ENCODE results near the gene FUS.
A peak's percentile ranks its signal among the peaks of the same experiment; 100 is the strongest.

Gene FUS

GRCh38 chr16:31177136-31177535 lies 2.8 kb upstream of the FUS start:
- CTCF ChIA-PET = interaction anchor here (0.9 kb wide), 1 partner anchor 34 kb away, joined by 4 read pairs; no protein-coding TSS in a partner anchor
- no peak overlapping the region for H3K4me3 ChIP-seq (ENCODE audit: low read depth, low read length)

GRCh38 chr16:31179219-31179746 lies 656 bp upstream of the FUS start:
- Histone ChIP-seq H3K4me3 (ENCODE audit: low read depth, low read length) (peak overlapping the region; percentile 72), H3K9me3 (ENCODE audit: control insufficient read depth, insufficient read depth, low read depth, low read length) (no peaks in the 10 kb centered on the region), H3K27ac (ENCODE audit: extremely low read depth, low read depth, low read length) (peak overlapping the region; percentile 91; the same call in 1 of the 2 replicates), H3K36me3 (ENCODE audit: control insufficient read depth in 2 of 2, insufficient read depth in 1 of 2, low read length in 2 of 2) (peaks cover 14 to 35% of the 10 kb centered on the region in 2 experiments; a peak in 2 of 3 replicates), H3K4me1 (ENCODE audit: control insufficient read depth, insufficient read depth, low read length) (no peaks in the 10 kb centered on the region)
- POLR2A ChIA-PET = interaction anchor here (0.5 to 4.8 kb wide), 37 partner anchors 8 to 694 kb away, joined by 3 to 107 read pairs (median 6); partner anchors contain the start of genes ARMC5, HSD3B7, KAT8 and PYCARD
- CTCF ChIA-PET = interaction anchor here (0.6 kb wide), 2 partner anchors 37 to 795 kb away, joined by 3 read pairs; no protein-coding TSS in a partner anchor
- TF ChIP-seq ZNF433 (tag by site-specific recombination; IDR thresholded peaks at IDR 0.05; ENCODE audit: low read depth) = no peak
- peak; percentile 66 for TF ChIP-seq ZNF335 (tag by site-specific recombination; conservative IDR thresholded peaks at IDR 0.05)
- no peak for TF ChIP-seq AEBP2 (tag by site-specific recombination; IDR thresholded peaks at IDR 0.05; ENCODE audit: borderline replicate concordance)
- TF ChIP-seq ZNF121 (tag by site-specific recombination; IDR thresholded peaks at IDR 0.05) = peak; percentile 17; the same call in 1 of the 2 replicates
- TF ChIP-seq ZBTB10 (tag by site-specific recombination; IDR thresholded peaks at IDR 0.05) = 0 out of 2 replicates have a peak, but pooled peaks have one; percentile 42
- TF ChIP-seq ZNF692 (tag by site-specific recombination; IDR thresholded peaks at IDR 0.05) = peak; percentile 93; the same call in 1 of the 2 replicates
- TF ChIP-seq ZFP69B (tag by site-specific recombination; IDR thresholded peaks at IDR 0.05) = 0 out of 2 replicates have a peak, but pooled peaks have one; percentile 93
- 0 out of 2 replicates have a peak, but pooled peaks have one; percentile 74 for TF ChIP-seq IKZF3 (tag by site-specific recombination; IDR thresholded peaks at IDR 0.05)
- peak; percentile 39; the same call in 1 of the 2 replicates for TF ChIP-seq ZBTB48 (tag by site-specific recombination; IDR thresholded peaks at IDR 0.05)
- no peak for TF ChIP-seq ZNF792 (tag by site-specific recombination; IDR thresholded peaks at IDR 0.05)
- TF ChIP-seq ZNF184 (tag by site-specific recombination; IDR thresholded peaks at IDR 0.05) = no peak
- no peak for TF ChIP-seq ZNF560 (tag by site-specific recombination; IDR thresholded peaks at IDR 0.05; ENCODE audit: borderline replicate concordance)
- peak; percentile 83; the same call in 1 of the 2 replicates for TF ChIP-seq ZNF768 (tag by site-specific recombination; IDR thresholded peaks at IDR 0.05)
- TF ChIP-seq ZNF341 (tag by site-specific recombination; IDR thresholded peaks at IDR 0.05; ENCODE audit: low read depth) = peak; percentile 79
- TF ChIP-seq ZNF791 (tag by site-specific recombination; IDR thresholded peaks at IDR 0.05) = no peak
- TF ChIP-seq ZNF776 (tag by site-specific recombination; IDR thresholded peaks at IDR 0.05; ENCODE audit: borderline replicate concordance) = no peak
- TF ChIP-seq PRDM1 (tag by site-specific recombination; IDR thresholded peaks at IDR 0.05) = 0 out of 2 replicates have a peak, but pooled peaks have one; percentile 30
- peak; percentile 12; the same call in 1 of the 2 replicates for TF ChIP-seq ZIC2 (tag by site-specific recombination; IDR thresholded peaks at IDR 0.05)
- TF ChIP-seq ZNF600 (tag by site-specific recombination; IDR thresholded peaks at IDR 0.05) = 0 out of 2 replicates have a peak, but pooled peaks have one; percentile 28
- peak; percentile 46; the same call in 1 of the 2 replicates for TF ChIP-seq ZSCAN5A (tag by site-specific recombination; IDR thresholded peaks at IDR 0.05)
- peak; percentile 97 for TF ChIP-seq ZBTB20 (tag by site-specific recombination; IDR thresholded peaks at IDR 0.05)

More at GRCh38 chr16:31177136-31177535, 2.8 kb upstream of the FUS start:
- peaks cover 0 to 14% of the 10 kb centered on the region in 2 experiments; a peak in 1 of 3 replicates for H3K36me3 ChIP-seq (ENCODE audit: control insufficient read depth in 2 of 2, insufficient read depth in 1 of 2, low read length in 2 of 2)
- no peaks in the 10 kb centered on the region for H3K4me1 ChIP-seq (ENCODE audit: control insufficient read depth, insufficient read depth, low read length)
- POLR2A ChIA-PET = interaction anchor here (0.6 to 4.8 kb wide), 3 partner anchors 11 to 274 kb away, joined by 3 to 107 read pairs (median 5); no protein-coding TSS in a partner anchor
- H3K27ac ChIP-seq (ENCODE audit: extremely low read depth, low read depth, low read length) = no peak overlapping the region
- no peaks in the 10 kb centered on the region for H3K9me3 ChIP-seq (ENCODE audit: control insufficient read depth, insufficient read depth, low read depth, low read length)
- TF ChIP-seq ZNF335 (tag by site-specific recombination; conservative IDR thresholded peaks at IDR 0.05) = no peak
- peak; percentile 35; the same call in 1 of the 2 replicates for TF ChIP-seq ZBTB20 (tag by site-specific recombination; IDR thresholded peaks at IDR 0.05)
- peak; percentile 50; the same call in 1 of the 2 replicates for TF ChIP-seq EGR2 (tag by site-specific recombination; IDR thresholded peaks at IDR 0.05; ENCODE audit: low read depth)
- peak; percentile 35 for TF ChIP-seq ZNF600 (tag by site-specific recombination; IDR thresholded peaks at IDR 0.05)

All from HEK293 (cell line).